Measurements from ENCODE around the gene CORO1C. TPM values are rescaled to one million over a fixed set of nuclear protein-coding genes. Genes with fewer than 3 reads are reported as not detected.
A peak's percentile ranks its signal among the peaks of the same experiment; 100 is the strongest.
"Not testable (repeated sequence)": the region's sequence is repeated elsewhere in the genome, so short reads cannot be mapped to it uniquely, and the experiment has no call there.

Gene CORO1C
- total RNA-seq (2014; rRNA removed; shearing (Covaris generic)), result 47.3 and 52.8 TPM in 2 replicates
- polyA plus RNA-seq (2014; cell fraction: nucleus; rRNA removed), result 35.8 and 35.9 TPM in 2 replicates

DNA sequence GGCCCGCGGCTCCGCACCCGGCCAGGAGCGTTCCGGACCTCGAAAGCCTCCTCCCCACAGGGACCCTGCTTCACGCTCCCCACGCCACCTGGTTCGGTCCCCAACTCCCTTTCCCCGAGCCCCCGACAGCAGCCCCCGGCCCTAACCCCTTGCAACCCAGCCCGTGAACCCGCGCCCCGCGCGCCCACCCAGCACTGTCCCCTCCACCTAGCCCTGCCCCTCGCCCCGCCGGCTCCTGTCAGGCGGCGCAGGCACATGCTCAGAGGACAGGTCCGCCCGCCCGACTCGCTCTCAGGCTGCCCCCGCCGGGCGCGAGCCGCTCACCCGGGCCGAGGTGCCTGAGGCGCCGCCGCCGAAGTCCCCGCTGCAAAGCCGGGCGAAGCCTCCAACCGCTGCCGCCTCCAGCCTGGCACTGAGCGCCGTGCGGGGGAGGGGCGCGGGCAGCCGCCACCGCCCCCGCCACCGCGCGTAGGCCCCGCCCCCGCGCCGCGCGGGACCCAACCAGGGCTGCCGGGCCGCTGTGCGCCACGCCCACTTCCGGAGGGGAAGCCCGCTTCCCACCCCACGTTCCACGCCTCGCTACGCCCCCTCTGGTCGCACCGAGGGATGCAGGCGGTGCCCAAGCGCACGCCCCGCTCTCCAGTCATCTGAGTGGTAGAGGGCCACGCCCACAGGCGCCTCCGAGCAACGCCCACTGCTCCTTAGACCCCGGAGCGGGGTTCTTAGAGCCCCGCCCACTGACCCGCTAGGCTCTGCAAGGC is at the start of gene CORO1C:
TSS of gene CORO1C (minus strand) at position 414 of the 761 bp plus-strand sequence. CDS start 30,200 bp downstream, outside the sequence.
- peak; percentile 97 for DNase-seq (ENCODE audit: extremely low read depth, low read depth)

GRCh38 chr12:108779998-108780688 is 48.8 kb upstream of the CORO1C start:
- no peak for DNase-seq (ENCODE audit: extremely low read depth, low read depth)

DNA sequence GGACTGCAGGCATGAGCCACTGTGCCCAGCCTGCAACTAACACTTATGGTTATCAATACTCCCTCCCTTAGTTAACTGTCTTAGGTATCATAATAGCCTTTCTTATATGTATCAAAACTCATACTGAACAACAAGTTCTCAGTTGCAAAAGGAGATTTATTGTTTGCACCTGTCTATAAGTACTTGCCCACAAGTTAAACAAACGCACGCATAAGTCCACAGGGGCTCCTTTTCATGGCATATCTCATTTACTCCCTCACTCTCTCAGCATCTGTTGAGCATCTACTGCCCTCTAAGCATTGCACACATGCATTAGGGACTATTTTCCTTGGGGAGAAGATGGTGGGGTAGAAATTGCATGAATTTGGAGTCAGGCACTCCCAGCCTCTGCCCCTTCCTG is 46.7 kb upstream of the CORO1C start:
- no peak for DNase-seq (ENCODE audit: extremely low read depth, low read depth)

DNA sequence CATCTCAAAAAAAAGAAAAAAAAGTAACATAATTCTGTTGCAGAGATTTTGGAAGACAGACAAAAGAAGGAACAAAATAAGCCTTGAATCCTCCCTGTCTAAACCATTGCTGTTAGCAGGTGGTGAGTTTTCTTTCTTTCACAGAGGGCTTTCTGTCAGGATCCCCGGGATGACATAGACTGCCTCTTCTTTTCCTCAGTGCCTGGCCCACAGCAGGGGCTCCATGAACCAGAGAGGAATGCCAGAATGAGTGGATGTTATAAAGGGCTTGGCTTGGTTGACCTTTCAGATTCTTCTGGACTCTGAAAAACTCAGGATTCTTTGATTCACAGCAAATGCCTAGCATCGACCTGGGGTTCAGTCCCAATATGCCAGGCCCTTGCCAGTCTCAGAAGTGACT is 45.8 kb upstream of the CORO1C start:
- no peak for DNase-seq (ENCODE audit: extremely low read depth, low read depth)

- no peak for DNase-seq (ENCODE audit: extremely low read depth, low read depth)
Measured at GRCh38 chr12:108773798-108774788, 42.8 kb upstream of the CORO1C start.

- no peak for DNase-seq (ENCODE audit: extremely low read depth, low read depth)
Measured at GRCh38 chr12:108772891-108773797, 41.8 kb upstream of the CORO1C start.

DNA sequence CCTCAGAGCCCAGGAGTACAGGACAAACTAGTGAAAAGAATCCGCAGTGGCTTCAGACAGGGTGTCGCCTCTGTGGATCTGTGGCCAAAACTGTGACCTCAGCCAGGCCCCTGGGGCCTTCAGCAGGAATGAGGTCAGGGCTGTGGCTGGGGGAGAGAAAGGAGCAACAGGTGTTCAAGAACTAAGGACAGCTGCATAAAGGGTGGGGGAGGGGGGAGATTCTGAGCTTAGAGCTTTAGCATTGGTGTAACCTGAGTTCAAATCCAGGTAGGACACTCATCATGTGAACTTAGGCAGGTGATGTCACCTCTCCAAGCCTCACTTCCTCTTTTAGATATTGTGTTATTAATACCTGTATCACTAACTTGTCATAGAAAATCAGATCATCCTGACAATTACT is 40.9 kb upstream of the CORO1C start:
- DNase-seq (ENCODE audit: extremely low read depth, low read depth), result no peak

DNA sequence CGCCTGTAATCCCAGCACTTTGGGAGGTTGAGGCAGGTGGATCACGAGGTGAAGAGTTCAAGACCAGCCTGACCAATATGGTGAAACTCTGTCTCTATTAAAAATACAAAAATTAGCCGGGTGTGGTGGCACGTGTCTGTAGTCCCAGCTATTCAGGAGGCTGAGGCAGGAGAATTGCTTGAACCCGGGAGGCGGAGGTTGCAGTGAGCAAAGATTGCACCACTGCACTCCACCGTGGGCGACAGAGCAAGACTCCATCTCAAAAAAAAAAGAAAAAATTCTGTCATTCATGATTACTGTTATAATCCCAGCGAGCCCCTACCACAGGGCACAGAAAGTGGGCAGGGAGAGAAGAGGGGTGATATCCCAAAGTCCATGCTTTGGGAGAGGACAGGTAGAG is 40.5 kb upstream of the CORO1C start:
- not testable (repeated sequence) for DNase-seq (ENCODE audit: extremely low read depth, low read depth)

DNA sequence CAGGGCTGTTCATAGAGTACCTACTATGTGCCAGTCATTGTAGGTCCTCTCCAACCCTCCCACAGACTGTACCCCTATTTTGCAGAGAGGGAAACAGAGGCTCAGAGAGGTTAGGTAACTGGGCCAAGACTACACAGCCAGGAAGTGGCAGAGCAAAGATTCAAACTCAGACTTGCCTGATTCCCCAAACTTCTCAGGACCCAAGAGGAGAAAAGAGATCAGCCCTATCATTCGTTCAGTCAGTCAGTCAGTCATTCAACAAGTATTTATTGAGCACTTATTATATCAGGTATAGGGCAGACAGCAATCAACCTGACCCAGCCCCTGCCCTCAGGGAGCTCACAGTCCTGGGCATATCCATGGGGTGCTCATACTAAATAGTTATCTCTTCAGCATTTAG is 39.6 kb upstream of the CORO1C start:
- DNase-seq (ENCODE audit: extremely low read depth, low read depth), result no peak

GRCh38 chr12:108770269-108770829 is 39.0 kb upstream of the CORO1C start:
- no peak for DNase-seq (ENCODE audit: extremely low read depth, low read depth)

DNA sequence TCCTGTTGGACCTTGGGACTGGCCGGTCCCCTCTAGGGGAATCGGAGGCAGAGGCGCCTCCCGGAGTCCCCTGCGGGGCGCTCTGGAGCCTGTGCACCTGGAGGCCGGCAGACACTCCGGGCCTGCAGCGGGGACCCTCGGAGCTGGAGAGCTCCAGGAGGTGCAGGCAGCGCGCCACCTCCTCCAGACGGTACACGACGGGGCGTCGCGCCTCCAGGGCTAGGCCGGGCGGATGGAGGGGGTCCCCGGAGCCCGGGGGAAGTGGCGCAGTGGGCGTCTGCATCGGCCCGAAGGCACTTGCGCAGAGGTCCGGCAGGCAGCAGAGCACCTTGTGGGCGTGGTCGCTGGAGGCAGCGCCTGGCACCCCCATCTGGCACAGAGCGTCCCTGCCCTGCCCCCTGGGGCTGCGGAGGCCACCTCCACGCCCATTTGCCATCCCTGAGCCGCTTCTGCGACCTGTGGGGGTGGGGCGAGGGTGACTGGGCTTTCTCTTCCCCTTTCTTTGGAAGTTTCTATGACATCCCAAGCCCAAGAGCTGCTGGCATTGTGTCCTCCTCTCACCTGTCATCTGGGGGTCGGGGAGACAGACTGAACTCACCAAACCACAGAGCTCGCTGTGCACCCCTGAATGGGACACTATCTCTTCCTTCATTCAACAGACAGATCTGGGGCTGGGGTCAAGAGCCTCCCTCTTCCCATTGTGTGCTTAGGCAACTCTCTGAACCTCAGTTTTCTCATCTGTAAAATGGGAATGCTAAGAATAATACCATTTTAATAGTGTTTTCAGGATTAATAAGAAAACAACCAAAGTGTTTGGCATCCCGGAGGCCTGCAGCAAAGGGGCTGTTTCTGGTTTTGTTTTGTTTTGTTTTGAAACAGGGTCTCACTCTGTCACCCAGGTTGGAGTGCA is 37.5 kb upstream of the CORO1C start:
- DNase-seq (ENCODE audit: extremely low read depth, low read depth), result no peak

DNA sequence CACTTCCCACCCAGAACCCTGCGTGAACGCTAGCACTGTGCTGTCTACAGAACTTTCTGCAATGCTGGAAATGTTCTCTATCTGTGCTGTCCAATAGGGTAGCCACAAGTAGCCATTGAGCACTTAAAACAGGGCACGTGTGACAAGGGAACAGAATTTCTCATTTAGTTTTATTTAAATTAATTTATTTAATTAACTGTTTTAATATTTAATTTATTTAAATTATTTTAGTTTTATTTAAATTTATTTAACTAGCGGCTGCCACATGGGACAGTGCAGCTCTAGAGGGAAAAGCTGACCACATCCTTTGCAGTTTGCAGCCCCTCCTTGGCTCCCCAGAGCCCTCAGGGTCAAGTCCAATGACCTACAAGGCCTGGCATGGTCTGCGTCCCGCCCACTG is 35.0 kb upstream of the CORO1C start:
- DNase-seq (ENCODE audit: extremely low read depth, low read depth), result no peak

GRCh38 chr12:108765289-108765764 is 34.0 kb upstream of the CORO1C start:
- DNase-seq (ENCODE audit: extremely low read depth, low read depth), result no peak

GRCh38 chr12:108764540-108765288 is 33.4 kb upstream of the CORO1C start:
- DNase-seq (ENCODE audit: extremely low read depth, low read depth), result no peak

GRCh38 chr12:108761226-108761625 is 29.9 kb upstream of the CORO1C start:
- no peak for DNase-seq (ENCODE audit: extremely low read depth, low read depth)

- DNase-seq (ENCODE audit: extremely low read depth, low read depth), result no peak
Measured at GRCh38 chr12:108759924-108760323, 28.6 kb upstream of the CORO1C start.

DNA sequence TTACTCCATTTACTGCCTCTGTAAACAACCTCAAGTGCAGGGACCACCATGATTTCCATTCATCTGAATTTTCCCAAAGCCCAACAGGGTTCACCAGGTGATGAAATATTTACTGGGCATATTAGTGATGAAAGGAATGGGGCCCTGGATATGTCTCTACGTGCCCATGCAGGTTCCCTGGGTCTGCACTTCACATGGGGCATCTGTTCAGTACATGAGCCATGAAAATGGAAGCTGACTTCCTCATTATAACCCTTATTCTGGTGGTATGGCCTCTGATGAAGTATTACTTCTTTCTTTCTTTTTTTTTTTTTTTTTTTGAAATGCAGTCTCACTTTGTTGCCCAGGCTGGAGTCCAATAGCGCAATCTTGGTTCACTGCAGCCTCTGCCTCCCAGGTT is 26.5 kb upstream of the CORO1C start:
- no peak for DNase-seq (ENCODE audit: extremely low read depth, low read depth)

DNA sequence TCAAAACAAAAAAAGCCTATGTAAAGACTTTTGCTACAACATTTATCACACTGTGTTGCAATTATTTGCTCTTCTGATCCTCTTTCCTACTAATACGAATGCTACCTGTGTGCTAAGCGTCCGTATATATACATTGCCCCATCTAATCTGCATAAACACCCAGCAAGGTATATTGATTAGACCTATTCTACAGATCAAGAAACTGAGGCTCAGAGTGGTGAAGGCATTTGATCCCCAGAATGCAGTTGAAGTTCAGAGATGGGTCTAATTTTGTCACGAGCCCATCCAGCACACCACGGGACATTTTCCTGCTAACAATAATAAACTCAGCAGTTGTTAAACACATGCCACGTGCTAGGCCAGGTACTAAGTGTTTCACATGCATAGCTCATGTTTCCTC is 25.1 kb upstream of the CORO1C start:
- no peak for DNase-seq (ENCODE audit: extremely low read depth, low read depth)

Data from NCI-H460 (cell line).